Measurements from ENCODE around the gene SKIL. TPM values are rescaled to one million over a fixed set of nuclear protein-coding genes. Genes with fewer than 3 reads are reported as not detected.
"Not testable (repeated sequence)": the region's sequence is repeated elsewhere in the genome, so short reads cannot be mapped to it uniquely, and the experiment has no call there.

Gene SKIL
- total RNA-seq, 1 donor from 2014 or later, result 123 TPM

- intact Hi-C loops (cut with micrococcal nuclease), result no loop called here
Measured at GRCh38 chr3:170338690-170339340, 18.7 kb upstream of the SKIL start.

GRCh38 chr3:170342273-170342672, 15.2 kb upstream of the SKIL start:
- H3K27ac Mint-ChIP-seq; H3K36me3 Mint-ChIP-seq (ENCODE audit: low read depth); H3K9me3 Mint-ChIP-seq; ATAC-seq (ENCODE audit: low read depth); H3K27me3 Mint-ChIP-seq; CTCF ChIA-PET; DNase-seq; POLR2A ChIA-PET; H3K4me3 Mint-ChIP-seq; intact Hi-C loops (cut with micrococcal nuclease): not testable (repeated sequence)
- peaks cover 13% of the 10 kb centered on the region for H3K4me1 Mint-ChIP-seq

More at GRCh38 chr3:170338690-170339340, 18.7 kb upstream of the SKIL start:
- DNase-seq, result no peak
- H3K27me3 Mint-ChIP-seq, result no peaks in the 10 kb centered on the region
- H3K9me3 Mint-ChIP-seq, result peaks cover 8% of the 10 kb centered on the region
- ATAC-seq (ENCODE audit: low read depth), result no peak
- no peaks in the 10 kb centered on the region for H3K4me1 Mint-ChIP-seq
- no peaks in the 10 kb centered on the region for H3K36me3 Mint-ChIP-seq (ENCODE audit: low read depth)
- POLR2A ChIA-PET, result interaction anchor here (2.5 kb wide), 1 partner anchor 18 kb away, joined by 15 read pairs; the partner anchor contains the start of gene SKIL
- CTCF ChIA-PET, result no interaction called here
- no peak for TF ChIP-seq CTCF (IDR thresholded peaks at IDR 0.05)
- H3K4me3 Mint-ChIP-seq, result no peak overlapping the region
- H3K27ac Mint-ChIP-seq, result no peak overlapping the region

GRCh38 chr3:170343859-170344258, 13.7 kb upstream of the SKIL start:
- H3K9me3 Mint-ChIP-seq; H3K4me3 Mint-ChIP-seq; H3K27ac Mint-ChIP-seq; ATAC-seq (ENCODE audit: low read depth); intact Hi-C loops (cut with micrococcal nuclease); DNase-seq; H3K27me3 Mint-ChIP-seq; H3K36me3 Mint-ChIP-seq (ENCODE audit: low read depth): not testable (repeated sequence)
- ChIA-PET CTCF (interaction anchor here (0.7 kb wide), 1 partner anchor 44 kb away, joined by 3 read pairs; no protein-coding TSS in a partner anchor), POLR2A (interaction anchor here (2.6 kb wide), 1 partner anchor 13 kb away, joined by 17 read pairs; the partner anchor contains the start of gene SKIL)
- H3K4me1 Mint-ChIP-seq, result peaks cover 28% of the 10 kb centered on the region

GRCh38 chr3:170344971-170345370, 12.5 kb upstream of the SKIL start:
- H3K27ac Mint-ChIP-seq, result no peak overlapping the region

GRCh38 chr3:170346481-170347392, 10.8 kb upstream of the SKIL start:
- no peaks in the 10 kb centered on the region for H3K36me3 Mint-ChIP-seq (ENCODE audit: low read depth)
- peak; percentile 61 for ATAC-seq (ENCODE audit: low read depth)
- no peak for TF ChIP-seq CTCF (IDR thresholded peaks at IDR 0.05)
- intact Hi-C loops (cut with micrococcal nuclease), result no loop called here
- H3K9me3 Mint-ChIP-seq, result no peaks in the 10 kb centered on the region
- H3K4me3 Mint-ChIP-seq, result no peak overlapping the region
- POLR2A ChIA-PET, result interaction anchor here (2.0 to 2.6 kb wide), 2 partner anchors 10 kb away, joined by 6 to 17 read pairs; partner anchors contain the start of gene SKIL
- H3K4me1 Mint-ChIP-seq, result peaks cover 55% of the 10 kb centered on the region
- H3K27me3 Mint-ChIP-seq, result no peaks in the 10 kb centered on the region
- no peak for DNase-seq
- peak overlapping the region; percentile 53 for H3K27ac Mint-ChIP-seq
- CTCF ChIA-PET, result no interaction called here

More at GRCh38 chr3:170344971-170345370, 12.5 kb upstream of the SKIL start:
- ChIA-PET CTCF (no interaction called here), POLR2A (interaction anchor here (0.7 to 2.6 kb wide), 2 partner anchors 9 to 12 kb away, joined by 14 to 17 read pairs; partner anchors contain the start of gene SKIL)
- H3K9me3 Mint-ChIP-seq, result no peaks in the 10 kb centered on the region
- H3K4me3 Mint-ChIP-seq, result no peak overlapping the region
- no peak for DNase-seq
- H3K27me3 Mint-ChIP-seq, result no peaks in the 10 kb centered on the region
- TF ChIP-seq CTCF (IDR thresholded peaks at IDR 0.05), result no peak
- intact Hi-C loops (cut with micrococcal nuclease), result no loop called here
- ATAC-seq (ENCODE audit: low read depth), result no peak
- H3K36me3 Mint-ChIP-seq (ENCODE audit: low read depth), result no peaks in the 10 kb centered on the region
- H3K4me1 Mint-ChIP-seq, result peaks cover 39% of the 10 kb centered on the region
